NCI-H226 (cell line): ENCODE results near the gene HLTF.
A peak's percentile ranks its signal among the peaks of the same experiment; 100 is the strongest.
"Not testable (repeated sequence)": the region's sequence is repeated elsewhere in the genome, so short reads cannot be mapped to it uniquely, and the experiment has no call there.

Source experiments
- DNase-seq: peaks from one replicate; pipeline ENCODE4 v3.0.0-alpha.2; 2015

HLTF gene

GRCh38 chr3:149086232-149086988, at the start of gene HLTF:
Gene HLTF (minus strand): TSS chr3:149086533. CDS start chr3:149086336, 197 bp downstream.
- DNase-seq = peak; percentile 87

- no peak for DNase-seq
These were observed 48.2 kb upstream of the HLTF start for GRCh38 chr3:149134575-149134974.

- no peak for DNase-seq
These were observed 45.3 kb upstream of the HLTF start for GRCh38 chr3:149131589-149131988.

GRCh38 chr3:149129326-149130205, 43.2 kb upstream of the HLTF start, which contains the start of gene HPS3:
Gene HPS3 (plus strand): TSS chr3:149129638. CDS start chr3:149129724, 86 bp downstream.
- peak; percentile 85 for DNase-seq

- no peak for DNase-seq
These were observed 42.5 kb upstream of the HLTF start for GRCh38 chr3:149128821-149129220.

GRCh38 chr3:149122721-149123578, 36.6 kb upstream of the HLTF start:
- DNase-seq = no peak

GRCh38 chr3:149120051-149120972, 34.0 kb upstream of the HLTF start:
- DNase-seq = peak; percentile 29

GRCh38 chr3:149119466-149119865, 33.1 kb upstream of the HLTF start:
- DNase-seq = no peak

- DNase-seq = no peak
These were observed 32.4 kb upstream of the HLTF start for GRCh38 chr3:149118724-149119123.

- no peak for DNase-seq
These were observed 28.8 kb upstream of the HLTF start for GRCh38 chr3:149115114-149115513.

- DNase-seq = no peak
These were observed 28.1 kb upstream of the HLTF start for GRCh38 chr3:149114458-149114857.

- DNase-seq = no peak
These were observed 18.2 kb upstream of the HLTF start for GRCh38 chr3:149104484-149104883.

GRCh38 chr3:149101641-149102040, 15.3 kb upstream of the HLTF start:
- no peak for DNase-seq

- no peak for DNase-seq
These were observed 14.8 kb upstream of the HLTF start for GRCh38 chr3:149101154-149101553.

GRCh38 chr3:149097987-149098386, 11.7 kb upstream of the HLTF start:
- not testable (repeated sequence) for DNase-seq

- DNase-seq = no peak
These were observed 9.2 kb upstream of the HLTF start for GRCh38 chr3:149095487-149095886.

- DNase-seq = no peak
These were observed 5.7 kb upstream of the HLTF start for GRCh38 chr3:149091983-149092382.

GRCh38 chr3:149090907-149091306, 4.6 kb upstream of the HLTF start:
- no peak for DNase-seq

- DNase-seq = no peak
These were observed 4.1 kb upstream of the HLTF start for GRCh38 chr3:149090461-149090860.

- DNase-seq = no peak
These were observed 3.1 kb upstream of the HLTF start for GRCh38 chr3:149089395-149089794.

GRCh38 chr3:149087208-149087607, 875 bp upstream of the HLTF start:
- DNase-seq = no peak

GRCh38 chr3:149085828-149086231, 503 bp downstream of the HLTF start:
- no peak for DNase-seq
